Fibroblast of lung (primary cell): ENCODE data around the gene FOXL1. TPM values are rescaled to one million over a fixed set of nuclear protein-coding genes. Genes with fewer than 3 reads are reported as not detected.
A peak's percentile ranks its signal among the peaks of the same experiment; 100 is the strongest.

Experiments used
- DNase-seq, 2 donors: peaks; one replicate each; pipeline versions ENCODE4 v3.0.0 to v3.0.0-alpha.2; 2010; ENCODE audit warnings: low read depth in 2 of 2
- H2AFZ ChIP-seq: 2 replicates; pipeline ENCODE4 v1.5.1; 2012; ENCODE audit warnings: low read length, control low read depth, inconsistent platforms
- H3K27ac ChIP-seq: 2 replicates; pipeline ENCODE4 v1.5.1; 2011; ENCODE audit warnings: low read length, control low read depth; ENCODE audit not compliant: insufficient read depth
- H3K27me3 ChIP-seq: 2 replicates; pipeline ENCODE4 v1.5.1; 2011; ENCODE audit warnings: mild to moderate bottlenecking, low read length; ENCODE audit not compliant: control insufficient read depth, insufficient read depth
- H3K36me3 ChIP-seq: 2 replicates; pipeline ENCODE4 v1.5.1; 2011; ENCODE audit warnings: low read length; ENCODE audit not compliant: control insufficient read depth, insufficient read depth
- H3K4me1 ChIP-seq: 2 replicates; pipeline ENCODE4 v1.5.1; 2011; ENCODE audit warnings: low read length; ENCODE audit not compliant: control insufficient read depth, insufficient read depth; ENCODE audit errors: extremely low read depth
- H3K4me2 ChIP-seq: 2 replicates; pipeline ENCODE4 v1.5.1; 2011; ENCODE audit warnings: low read length, control low read depth; ENCODE audit not compliant: insufficient read depth; ENCODE audit errors: extremely low read depth
- H3K4me3 ChIP-seq, 4 experiments: fragments of 200-600 bp in 1 of 4; sonication (generic) in 1 of 4; replicated peaks in 1 of 4; 2 replicates each; pipeline ENCODE4 v1.5.1; 2011 to 2016; ENCODE audit warnings: low read length in 4 of 4, low read depth in 3 of 4, mild to moderate bottlenecking in 3 of 4, control low read depth in 2 of 4, inconsistent platforms in 1 of 4, mixed read lengths in 1 of 4; ENCODE audit not compliant: insufficient read depth in 1 of 4; ENCODE audit errors: control extremely low read depth in 1 of 4
- H3K79me2 ChIP-seq: 2 replicates; pipeline ENCODE4 v1.5.1; 2012; ENCODE audit warnings: mild to moderate bottlenecking, low read length, inconsistent platforms; ENCODE audit not compliant: control insufficient read depth, insufficient read depth
- H3K9ac ChIP-seq: 2 replicates; pipeline ENCODE4 v1.5.1; 2011; ENCODE audit warnings: mild to moderate bottlenecking, low read length, control low read depth; ENCODE audit not compliant: insufficient read depth
- H3K9me3 ChIP-seq: 2 replicates; pipeline ENCODE4 v1.5.1; 2012; ENCODE audit warnings: low read depth, low read length; ENCODE audit not compliant: control insufficient read depth, insufficient read depth
- H4K20me1 ChIP-seq: 2 replicates; pipeline ENCODE4 v1.5.1; 2011; ENCODE audit warnings: low read length; ENCODE audit not compliant: control insufficient read depth, insufficient read depth; ENCODE audit errors: extremely low read depth
- CTCF ChIP-seq, 2 donors: IDR thresholded peaks in 1 of 2; conservative IDR thresholded peaks in 1 of 2; 1 replicate in 1 of 2; 2 replicates in 1 of 2; pipeline ENCODE4 v1.5.1; 2011 to 2012; ENCODE audit warnings: low read length in 2 of 2, control low read depth in 1 of 2, inconsistent platforms in 1 of 2, low read depth in 1 of 2, mild to moderate bottlenecking in 1 of 2
- EZH2 ChIP-seq: IDR thresholded peaks from 2 replicates; pipeline ENCODE4 v1.5.1; 2012; ENCODE audit warnings: low read length, control low read depth, mild to moderate bottlenecking; ENCODE audit errors: missing control alignments
- polyA plus RNA-seq, 2 donors: library from polyadenylated mRNA; depleted of rRNA in 1 of 2; stranded (reverse) in 1 of 2; unstranded in 1 of 2; fragments of >200 nt; gene quantifications; 2 replicates each; pipeline ENCODE4 v1.2.1, GENCODE V29; 2011 to 2012; ENCODE audit warnings: missing spikeins in 1 of 2
- total RNA-seq: library from RNA; depleted of rRNA; stranded (reverse); fragments of >200 nt; gene quantifications from 2 replicates; pipeline ENCODE4 v1.2.1, GENCODE V29; 2014

FOXL1 gene
- total and polyA plus RNA-seq, 2 donors (not counting 1 experiment from before 2014, with no cell fraction given): 5.9 to 27.4 TPM

GRCh38 chr16:86584071-86584685 is 5.8 kb downstream of the FOXL1 start:
- no peak overlapping the region for H2AFZ ChIP-seq
- H3K36me3 ChIP-seq: peaks cover 4% of the 10 kb centered on the region
- H4K20me1 ChIP-seq: no peaks in the 10 kb centered on the region
- no peak for DNase-seq
- H3K79me2 ChIP-seq: peaks cover 47% of the 10 kb centered on the region
- H3K27ac ChIP-seq: peak overlapping the region; percentile 97
- peaks cover 36% of the 10 kb centered on the region for H3K4me1 ChIP-seq
- peak overlapping the region; percentile 2 for H3K4me2 ChIP-seq
- no peak for TF ChIP-seq EZH2
- no peak for TF ChIP-seq CTCF (conservative IDR thresholded peaks at IDR 0.05 in 1 of 2, IDR thresholded peaks at IDR 0.05 in 1 of 2; ENCODE audit: low read depth in 1 of 2, low read length in 2 of 2)
- no peak overlapping the region for H3K9ac ChIP-seq
- H3K4me3 ChIP-seq: no peak overlapping the region
- H3K27me3 ChIP-seq: no peaks in the 10 kb centered on the region
- no peaks in the 10 kb centered on the region for H3K9me3 ChIP-seq

- Histone ChIP-seq H3K4me3 (peak overlapping the region in 1 of 4 experiments; percentile 14), H4K20me1 (no peaks in the 10 kb centered on the region), H2AFZ (no peak overlapping the region), H3K27ac (peak overlapping the region; percentile 97), H3K9ac (peak overlapping the region; percentile 54), H3K36me3 (peaks cover 4% of the 10 kb centered on the region), H3K27me3 (no peaks in the 10 kb centered on the region), H3K9me3 (no peaks in the 10 kb centered on the region), H3K79me2 (peaks cover 39% of the 10 kb centered on the region), H3K4me2 (peak overlapping the region; percentile 83), H3K4me1 (peaks cover 38% of the 10 kb centered on the region)
- TF ChIP-seq CTCF (conservative IDR thresholded peaks at IDR 0.05 in 1 of 2, IDR thresholded peaks at IDR 0.05 in 1 of 2; ENCODE audit: low read depth in 1 of 2, low read length in 2 of 2): no peak
- no peak for TF ChIP-seq EZH2
- DNase-seq: peak; percentile 69 to 82
Observed at GRCh38 chr16:86584726-86585721, 6.7 kb downstream of the FOXL1 start.
